Ishikawa (cell line): ENCODE measurements around the gene ADGRF4.

Source experiments
- CEBPB ChIP-seq: IDR thresholded peaks from 2 replicates; pipeline ENCODE4 v1.6.1; 2012
- CREB1 ChIP-seq: IDR thresholded peaks from 2 replicates; pipeline ENCODE4 v1.6.1; 2012; ENCODE audit warnings: low read depth
- EGR1 ChIP-seq: IDR thresholded peaks from 2 replicates; pipeline ENCODE4 v1.6.1; 2012
- EP300 ChIP-seq: IDR thresholded peaks from 2 replicates; pipeline ENCODE4 v1.6.1; 2012; ENCODE audit warnings: borderline replicate concordance
- FOXM1 ChIP-seq: IDR thresholded peaks from 2 replicates; pipeline ENCODE4 v1.6.1; 2012; ENCODE audit warnings: low read depth, borderline replicate concordance
- NFIC ChIP-seq: IDR thresholded peaks from 2 replicates; pipeline ENCODE4 v1.6.1; 2012
- RAD21 ChIP-seq: IDR thresholded peaks from 2 replicates; pipeline ENCODE4 v1.6.1; 2012; ENCODE audit warnings: low read depth
- TAF1 ChIP-seq: IDR thresholded peaks from 2 replicates; pipeline ENCODE4 v1.6.1; 2012; ENCODE audit warnings: low read depth, mild to moderate bottlenecking
- TCF12 ChIP-seq: IDR thresholded peaks from 2 replicates; pipeline ENCODE4 v1.6.1; 2012; ENCODE audit warnings: low read depth
- TEAD4 ChIP-seq: IDR thresholded peaks from 2 replicates; pipeline ENCODE4 v1.6.1; 2012
- YY1 ChIP-seq: IDR thresholded peaks from 2 replicates; pipeline ENCODE4 v1.6.1; 2012; ENCODE audit warnings: low read depth
- ZBTB7A ChIP-seq: IDR thresholded peaks from 2 replicates; pipeline ENCODE4 v1.6.1; 2012; ENCODE audit warnings: low read depth
- TF ChIP-seq, protein P1 (sequence below): IDR thresholded peaks from 2 replicates; pipeline ENCODE4 v1.6.1; 2012
- TF ChIP-seq, protein P2 (sequence below): IDR thresholded peaks from 2 replicates; pipeline ENCODE4 v1.6.1; 2012; ENCODE audit warnings: low read depth, mild to moderate bottlenecking
- TF ChIP-seq, protein P3 (sequence below): IDR thresholded peaks from 2 replicates; pipeline ENCODE4 v1.6.1; 2012

ADGRF4 gene

DNA sequence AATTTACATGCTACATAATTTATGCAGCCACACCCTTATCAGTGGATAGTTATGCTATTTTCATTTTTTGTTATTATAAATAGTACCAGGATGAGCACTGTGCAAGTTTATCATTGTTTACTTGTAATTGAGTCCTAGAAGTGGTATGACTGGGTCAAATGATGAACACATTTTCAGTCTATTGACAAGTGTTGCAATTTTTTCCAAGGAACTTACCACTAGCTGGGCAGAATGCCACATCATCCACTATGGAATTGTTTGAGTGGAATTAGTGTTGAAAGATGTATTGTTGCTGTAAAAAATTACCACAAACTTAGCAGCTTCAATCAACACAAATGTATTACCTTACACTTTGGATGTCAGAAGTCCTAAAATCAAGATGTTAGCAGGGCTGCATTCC, 45.4 kb downstream of the ADGRF4 start:
- TF ChIP-seq FOXM1 (no peak), ZBTB7A (no peak), NFIC (no peak), TAF1 (no peak), EP300 (no peak), TCF12 (no peak), RAD21 (no peak), CREB1 (no peak), YY1 (no peak)
- TF ChIP-seq, protein P1, sequence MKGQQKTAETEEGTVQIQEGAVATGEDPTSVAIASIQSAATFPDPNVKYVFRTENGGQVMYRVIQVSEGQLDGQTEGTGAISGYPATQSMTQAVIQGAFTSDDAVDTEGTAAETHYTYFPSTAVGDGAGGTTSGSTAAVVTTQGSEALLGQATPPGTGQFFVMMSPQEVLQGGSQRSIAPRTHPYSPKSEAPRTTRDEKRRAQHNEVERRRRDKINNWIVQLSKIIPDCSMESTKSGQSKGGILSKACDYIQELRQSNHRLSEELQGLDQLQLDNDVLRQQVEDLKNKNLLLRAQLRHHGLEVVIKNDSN: no peak
- TF ChIP-seq, protein P2, sequence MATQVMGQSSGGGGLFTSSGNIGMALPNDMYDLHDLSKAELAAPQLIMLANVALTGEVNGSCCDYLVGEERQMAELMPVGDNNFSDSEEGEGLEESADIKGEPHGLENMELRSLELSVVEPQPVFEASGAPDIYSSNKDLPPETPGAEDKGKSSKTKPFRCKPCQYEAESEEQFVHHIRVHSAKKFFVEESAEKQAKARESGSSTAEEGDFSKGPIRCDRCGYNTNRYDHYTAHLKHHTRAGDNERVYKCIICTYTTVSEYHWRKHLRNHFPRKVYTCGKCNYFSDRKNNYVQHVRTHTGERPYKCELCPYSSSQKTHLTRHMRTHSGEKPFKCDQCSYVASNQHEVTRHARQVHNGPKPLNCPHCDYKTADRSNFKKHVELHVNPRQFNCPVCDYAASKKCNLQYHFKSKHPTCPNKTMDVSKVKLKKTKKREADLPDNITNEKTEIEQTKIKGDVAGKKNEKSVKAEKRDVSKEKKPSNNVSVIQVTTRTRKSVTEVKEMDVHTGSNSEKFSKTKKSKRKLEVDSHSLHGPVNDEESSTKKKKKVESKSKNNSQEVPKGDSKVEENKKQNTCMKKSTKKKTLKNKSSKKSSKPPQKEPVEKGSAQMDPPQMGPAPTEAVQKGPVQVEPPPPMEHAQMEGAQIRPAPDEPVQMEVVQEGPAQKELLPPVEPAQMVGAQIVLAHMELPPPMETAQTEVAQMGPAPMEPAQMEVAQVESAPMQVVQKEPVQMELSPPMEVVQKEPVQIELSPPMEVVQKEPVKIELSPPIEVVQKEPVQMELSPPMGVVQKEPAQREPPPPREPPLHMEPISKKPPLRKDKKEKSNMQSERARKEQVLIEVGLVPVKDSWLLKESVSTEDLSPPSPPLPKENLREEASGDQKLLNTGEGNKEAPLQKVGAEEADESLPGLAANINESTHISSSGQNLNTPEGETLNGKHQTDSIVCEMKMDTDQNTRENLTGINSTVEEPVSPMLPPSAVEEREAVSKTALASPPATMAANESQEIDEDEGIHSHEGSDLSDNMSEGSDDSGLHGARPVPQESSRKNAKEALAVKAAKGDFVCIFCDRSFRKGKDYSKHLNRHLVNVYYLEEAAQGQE: no peak
- TF ChIP-seq, protein P3, sequence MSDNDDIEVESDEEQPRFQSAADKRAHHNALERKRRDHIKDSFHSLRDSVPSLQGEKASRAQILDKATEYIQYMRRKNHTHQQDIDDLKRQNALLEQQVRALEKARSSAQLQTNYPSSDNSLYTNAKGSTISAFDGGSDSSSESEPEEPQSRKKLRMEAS: no peak

DNA sequence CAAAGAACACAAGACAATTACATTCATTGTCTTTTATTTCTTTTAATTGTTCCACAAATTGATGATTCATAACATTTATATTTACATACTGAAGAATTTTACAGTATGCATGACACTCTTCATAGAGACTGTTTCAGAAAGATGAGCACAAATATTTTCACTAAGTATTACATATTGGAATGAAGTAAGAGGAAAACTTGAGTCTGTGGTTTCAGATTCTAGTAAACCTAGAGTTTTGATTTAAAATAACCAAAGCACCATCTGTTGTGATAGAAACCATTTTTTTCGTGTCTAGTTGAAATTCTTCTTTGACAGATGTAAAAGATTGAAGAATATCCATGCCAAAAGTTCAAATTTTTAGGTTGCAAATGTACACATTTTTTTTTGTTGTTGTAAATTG, 51.4 kb downstream of the ADGRF4 start:
- TF ChIP-seq CREB1: no peak
- no peak for TF ChIP-seq TCF12
- no peak for TF ChIP-seq RAD21
- no peak for TF ChIP-seq FOXM1
- TF ChIP-seq NFIC: no peak
- TF ChIP-seq, protein P1: no peak
- no peak for TF ChIP-seq TAF1
- TF ChIP-seq CEBPB: no peak
- TF ChIP-seq YY1: no peak

DNA sequence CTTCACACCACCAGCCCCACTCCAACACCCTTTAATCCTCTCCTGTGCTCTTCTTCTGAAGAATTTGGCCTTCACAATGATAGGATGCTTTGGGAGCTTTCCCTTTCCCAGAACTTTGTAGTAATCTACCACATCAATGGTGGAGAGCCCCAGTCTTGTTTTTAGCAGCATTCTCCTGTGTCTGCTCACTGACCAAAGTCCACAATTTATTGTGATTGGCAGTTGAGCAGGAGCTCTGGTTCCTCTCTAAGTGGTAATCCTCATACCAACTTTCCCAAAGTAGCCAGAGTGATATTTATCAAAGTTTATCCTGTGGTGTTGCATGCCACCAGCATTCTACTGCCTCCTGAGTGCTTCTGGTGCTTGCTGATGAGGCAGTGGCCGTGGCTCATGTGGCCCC, 54.4 kb downstream of the ADGRF4 start:
- TF ChIP-seq, protein P3: no peak
- TF ChIP-seq CEBPB (no peak), EGR1 (no peak), CREB1 (no peak), YY1 (no peak)

DNA sequence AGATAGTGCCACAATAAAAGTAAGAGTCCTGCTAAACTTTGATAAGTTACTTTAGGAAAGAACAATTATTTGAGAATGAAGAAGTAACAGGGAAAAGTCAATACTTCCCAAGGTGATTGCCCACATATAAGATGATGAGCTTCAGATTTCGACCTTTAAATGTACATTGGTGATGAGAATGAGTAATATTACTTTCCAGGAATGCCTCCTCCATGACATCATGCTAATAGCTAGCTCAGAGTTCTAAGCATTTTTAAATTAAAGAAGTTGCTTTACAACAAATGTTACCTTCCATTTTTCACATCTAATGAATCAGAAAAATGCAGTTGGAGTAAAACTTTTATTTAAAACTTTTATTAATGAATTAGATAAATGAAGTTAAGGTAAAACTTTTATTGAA, 61.0 kb downstream of the ADGRF4 start:
- TF ChIP-seq, protein P3: no peak
- TF ChIP-seq TAF1 (no peak), ZBTB7A (no peak), EGR1 (no peak), TCF12 (no peak), CEBPB (no peak), FOXM1 (no peak), EP300 (no peak), TEAD4 (no peak), NFIC (no peak), CREB1 (no peak), RAD21 (no peak)
- TF ChIP-seq, protein P1: no peak
- TF ChIP-seq, protein P2: no peak

DNA sequence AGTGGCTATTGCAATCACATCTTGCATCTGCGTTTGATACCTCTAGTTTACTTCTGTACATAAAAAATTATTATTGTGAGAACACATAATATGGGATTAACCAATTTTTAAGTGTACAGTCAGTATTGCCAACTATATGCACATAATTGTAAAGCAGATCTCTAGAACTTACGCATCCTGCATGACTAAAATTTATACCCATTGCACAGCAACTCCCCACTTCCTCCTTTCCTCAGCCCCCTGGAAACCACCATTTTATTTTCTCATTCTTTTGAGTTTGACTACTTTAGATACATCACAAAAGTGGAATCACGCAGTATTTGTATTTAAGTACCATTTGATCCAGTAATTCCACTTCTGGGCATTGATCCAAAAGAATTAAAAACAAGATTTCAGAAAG, 64.1 kb downstream of the ADGRF4 start:
- TF ChIP-seq, protein P1: no peak
- TF ChIP-seq EP300: no peak
- TF ChIP-seq, protein P2: no peak
- TF ChIP-seq CEBPB: no peak
- no peak for TF ChIP-seq NFIC
- no peak for TF ChIP-seq EGR1
- TF ChIP-seq FOXM1: no peak
- no peak for TF ChIP-seq ZBTB7A
- no peak for TF ChIP-seq RAD21
